HG03571 (cell line): ENCODE data around the gene ESPNL.
"Not testable (repeated sequence)": the region's sequence is repeated elsewhere in the genome, so short reads cannot be mapped to it uniquely, and the experiment has no call there.

ENCODE experiments used
- ATAC-seq: cut with Tn5 transposase; IDR thresholded peaks from one replicate; pipeline ENCODE4 v1.9.1; 2021; ENCODE audit not compliant: unreplicated experiment

Gene ESPNL

DNA sequence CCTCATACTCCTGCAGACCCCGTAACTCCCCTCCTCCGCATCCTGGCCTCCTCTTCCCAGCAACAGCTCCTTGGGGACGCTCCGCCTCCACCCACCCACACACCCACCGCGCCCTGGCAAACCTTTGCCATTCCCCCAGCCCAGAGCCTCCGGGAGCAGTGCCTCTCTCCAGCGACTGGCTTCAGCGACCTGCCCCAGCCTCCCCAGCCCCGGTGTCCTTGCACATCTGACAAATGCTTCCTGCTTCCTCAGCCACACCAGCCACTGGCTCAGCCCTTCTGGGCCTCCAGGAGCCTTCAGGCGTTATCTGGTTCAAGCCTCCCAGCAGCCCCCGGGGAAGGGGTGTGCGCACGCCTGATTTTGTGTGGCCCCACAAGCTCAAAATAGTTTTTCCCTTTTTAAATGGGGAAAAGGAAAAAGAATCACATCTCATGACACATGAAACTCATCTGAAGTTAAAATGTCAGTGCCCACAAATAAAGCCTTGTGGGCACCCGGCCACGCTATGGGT is 14.2 kb downstream of the ESPNL start:
- no peak for ATAC-seq

DNA sequence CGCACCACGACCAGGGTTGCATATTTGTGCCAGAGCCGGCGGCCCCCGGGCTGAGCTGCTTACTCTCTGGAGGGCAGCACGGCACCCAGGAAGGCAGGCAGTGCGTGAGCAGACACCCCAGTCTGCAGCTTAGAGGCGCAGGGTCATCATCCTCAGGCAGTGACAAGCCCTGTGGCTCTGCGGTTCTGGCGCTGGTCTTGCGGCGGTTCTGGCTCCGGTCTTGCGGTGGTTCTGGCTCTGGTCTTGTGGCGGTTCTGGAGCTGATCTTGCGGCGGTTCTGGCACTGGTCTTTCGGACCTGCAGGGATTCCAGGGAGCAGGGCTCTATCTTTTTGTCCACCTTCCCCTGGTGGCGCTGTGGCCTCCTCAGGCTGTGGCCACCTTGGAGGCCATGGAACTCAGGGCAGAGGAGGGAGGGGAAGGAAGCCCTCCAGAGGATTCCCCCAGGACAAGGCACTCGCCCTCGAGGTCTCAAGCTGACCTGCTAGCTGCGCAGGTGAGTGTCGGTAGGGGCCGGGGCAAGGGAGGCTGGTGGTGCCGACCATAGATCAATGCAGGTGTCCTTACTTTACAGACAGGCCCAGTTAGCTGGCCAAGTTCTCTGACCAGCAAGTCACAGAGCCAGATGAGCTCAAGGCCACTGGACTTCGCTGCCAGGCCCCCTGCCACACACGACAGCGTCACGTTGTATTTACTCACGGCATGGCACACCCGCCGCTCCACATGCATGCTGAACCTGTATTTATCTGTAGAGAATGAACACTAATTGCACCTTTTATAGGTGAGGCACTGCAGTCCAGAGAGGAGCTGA is 14.9 kb downstream of the ESPNL start:
- no peak for ATAC-seq

GRCh38 chr2:238115709-238116108 is 15.6 kb downstream of the ESPNL start:
- not testable (repeated sequence) for ATAC-seq

DNA sequence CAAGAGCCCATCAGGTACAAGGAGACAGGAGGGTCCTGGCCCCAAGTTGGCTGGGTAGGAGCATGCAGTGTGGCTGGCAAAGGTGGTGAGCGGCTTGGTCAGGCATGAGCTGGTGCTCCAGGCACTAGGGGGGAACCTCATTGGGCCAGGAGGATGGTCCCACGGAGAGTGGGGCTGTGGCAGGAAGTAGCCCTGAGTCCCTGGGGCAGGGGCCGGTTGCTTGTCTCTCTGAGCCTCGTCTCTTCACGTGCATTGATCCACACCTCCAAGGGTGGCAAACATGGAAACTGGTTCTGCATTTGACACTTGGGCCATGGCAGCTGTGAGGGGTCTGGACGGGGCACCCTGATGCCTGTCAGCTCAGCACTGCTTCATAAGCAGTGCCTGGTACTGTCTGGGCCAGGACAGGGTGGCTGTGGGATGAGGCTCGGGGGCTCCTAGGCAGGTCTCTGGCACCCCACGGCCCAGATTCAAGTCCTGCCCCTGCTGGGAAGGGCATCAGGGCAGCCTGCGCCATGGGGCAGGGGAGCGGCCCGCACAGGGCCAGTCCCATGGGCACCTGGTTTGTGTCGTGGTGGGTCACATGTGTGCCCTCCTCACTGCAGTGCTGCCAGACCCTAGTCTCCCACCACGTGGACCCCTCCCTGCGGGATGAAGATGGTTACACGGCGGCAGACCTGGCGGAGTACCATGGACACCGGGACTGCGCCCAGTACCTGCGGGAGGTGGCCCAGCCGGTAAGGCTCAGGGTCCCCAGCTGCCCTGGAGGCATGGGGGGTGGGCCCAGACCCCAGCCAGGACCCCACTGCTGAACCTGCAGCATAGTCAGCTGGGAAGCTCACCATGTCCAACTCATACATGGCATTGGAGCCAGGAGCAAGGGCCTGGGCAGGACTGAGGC is 16.4 kb downstream of the ESPNL start:
- ATAC-seq: no peak

GRCh38 chr2:238117199-238118154 is 17.3 kb downstream of the ESPNL start:
- no peak for ATAC-seq

DNA sequence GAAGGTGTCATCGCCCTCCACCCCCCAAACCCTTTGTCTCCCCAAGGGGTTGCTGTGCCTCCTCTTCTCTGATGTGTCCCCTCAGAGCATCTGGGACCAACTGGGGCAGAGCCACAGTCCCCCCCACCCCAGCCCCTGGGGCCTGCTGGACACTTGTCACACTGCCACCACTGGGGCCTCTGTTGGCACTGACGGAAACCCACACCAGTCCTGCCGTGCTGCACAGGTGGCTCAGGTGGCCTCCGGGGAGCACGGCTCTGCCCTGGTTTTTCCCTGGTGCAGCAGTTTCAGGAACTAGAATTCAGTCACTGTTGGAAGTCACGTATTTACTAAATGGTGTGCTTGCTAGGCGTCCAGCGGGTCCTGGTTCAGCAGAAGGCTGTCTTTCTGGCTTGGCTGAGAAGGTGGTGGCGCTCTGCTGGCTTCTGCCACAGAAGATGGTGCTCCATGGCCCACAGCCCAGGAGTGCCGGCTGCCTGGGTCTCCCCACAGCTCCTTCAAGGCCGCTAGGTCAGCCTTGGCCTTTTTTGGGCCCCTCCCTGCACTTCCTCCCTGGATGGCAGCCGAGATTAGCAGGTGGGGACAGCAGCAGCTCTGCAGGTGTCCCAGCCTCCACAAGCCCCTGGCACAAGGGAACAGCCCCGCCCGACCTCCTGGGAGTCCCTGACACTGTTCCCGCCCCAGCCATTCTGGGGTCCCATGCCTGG is 19.8 kb downstream of the ESPNL start:
- ATAC-seq: no peak

- no peak for ATAC-seq
Measured at GRCh38 chr2:238120463-238121298, 20.5 kb downstream of the ESPNL start.

DNA sequence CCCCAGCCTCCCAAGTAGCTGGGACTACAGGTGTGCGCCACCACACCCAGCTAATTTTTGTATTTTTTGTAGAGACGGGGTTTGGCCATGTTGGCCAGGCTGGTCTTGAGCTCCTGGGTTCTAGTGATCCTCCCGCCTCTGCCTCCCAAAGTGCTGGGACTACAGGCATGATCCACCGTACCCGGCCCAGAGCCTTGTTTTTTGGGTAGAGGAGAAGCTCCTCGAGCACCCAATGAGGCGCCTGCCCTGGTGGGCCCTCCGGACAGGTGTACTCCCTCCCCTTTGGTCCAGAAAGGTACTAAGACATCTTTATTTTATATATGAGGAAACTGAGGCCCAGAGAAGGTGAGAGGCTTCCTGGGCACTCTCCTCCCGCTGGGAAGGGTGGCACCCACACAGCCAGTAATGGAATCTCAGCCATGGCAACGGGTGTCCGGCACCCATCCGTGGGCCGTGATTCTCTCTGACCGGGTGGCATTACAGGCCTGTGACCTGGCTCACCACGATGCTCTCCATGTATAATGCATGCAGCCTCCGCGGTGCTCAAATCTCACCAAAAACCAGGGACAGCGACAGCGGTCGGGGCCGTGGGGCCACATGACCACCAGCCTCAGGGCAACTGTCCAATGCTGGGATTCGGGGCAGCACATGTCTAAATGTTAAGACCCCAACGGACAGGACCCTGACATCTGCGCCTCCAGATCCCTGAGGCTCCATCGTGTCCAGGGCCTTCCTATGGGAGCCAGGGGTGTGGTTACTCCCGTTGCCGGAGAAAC is 21.6 kb downstream of the ESPNL start:
- ATAC-seq: no peak

GRCh38 chr2:238122287-238123217 is 22.4 kb downstream of the ESPNL start:
- ATAC-seq: no peak

DNA sequence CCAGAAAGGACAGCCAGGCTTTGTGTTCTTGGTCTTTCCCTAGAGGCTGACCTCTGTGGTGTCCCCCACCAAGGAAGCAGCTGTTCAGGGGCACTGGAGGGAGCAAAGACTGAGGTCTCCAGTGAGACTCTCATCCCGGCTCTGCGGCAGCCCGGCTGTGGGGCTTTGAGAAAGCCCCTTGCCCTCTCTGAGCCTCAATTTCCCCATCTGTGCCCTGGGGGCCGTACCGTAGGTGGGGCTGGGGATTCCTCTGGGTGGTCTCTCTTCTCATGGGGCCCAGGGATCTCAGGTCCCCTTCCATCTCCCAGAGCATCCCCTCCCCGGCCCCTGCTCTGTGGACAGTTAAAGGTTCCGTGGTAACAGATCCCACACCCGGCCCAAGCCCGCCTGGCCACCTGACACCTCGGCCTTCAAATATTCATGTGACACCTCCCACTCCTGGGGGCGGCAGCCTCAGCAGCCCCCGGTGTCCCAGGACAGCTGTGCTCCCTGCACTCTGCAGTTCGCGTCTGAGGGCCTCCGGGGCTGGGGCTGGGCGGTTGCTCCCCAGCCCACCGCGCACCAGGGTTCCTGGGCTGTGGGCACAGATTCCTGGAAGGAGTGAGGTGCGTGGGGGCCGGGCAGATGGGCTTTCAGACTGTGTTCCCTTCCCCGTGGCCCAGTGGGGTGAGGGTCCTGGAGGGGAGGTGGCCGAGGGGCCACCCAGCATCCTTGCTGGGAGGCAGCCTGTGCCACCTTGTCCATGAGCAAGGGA is 23.3 kb downstream of the ESPNL start:
- no peak for ATAC-seq

GRCh38 chr2:238123991-238124470 is 23.9 kb downstream of the ESPNL start:
- ATAC-seq: no peak

DNA sequence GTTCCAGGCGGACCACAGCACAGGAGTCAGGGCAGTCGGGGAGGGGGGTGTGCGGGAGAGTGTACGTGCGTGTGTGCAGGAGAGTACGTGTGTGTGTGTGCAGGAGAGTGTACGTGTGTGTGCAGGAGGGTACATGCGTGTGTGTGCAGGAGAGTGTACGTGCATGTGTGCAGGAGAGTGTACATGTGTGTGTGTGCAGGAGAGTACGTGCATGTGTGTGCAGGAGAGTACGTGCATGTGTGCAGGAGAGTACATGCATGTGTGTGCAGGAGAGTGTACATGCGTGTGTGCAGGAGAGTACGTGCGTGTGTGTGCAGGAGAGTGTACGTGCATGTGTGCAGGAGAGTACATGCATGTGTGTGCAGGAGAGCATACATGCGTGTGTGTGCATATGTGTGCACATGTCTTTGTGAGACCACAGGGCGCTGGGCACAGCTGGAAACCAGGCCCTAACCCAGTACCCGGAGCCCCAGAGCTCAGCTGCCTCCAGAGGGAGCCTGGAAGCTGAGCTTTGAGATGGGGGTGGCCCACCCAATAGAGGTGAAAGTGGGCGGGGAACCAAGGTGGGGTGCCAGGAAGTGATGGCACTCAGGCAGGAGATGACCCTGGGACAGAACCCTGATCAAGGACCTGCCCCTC is 24.5 kb downstream of the ESPNL start:
- ATAC-seq: no peak

GRCh38 chr2:238125127-238125885 is 25.2 kb downstream of the ESPNL start:
- ATAC-seq: no peak

GRCh38 chr2:238126338-238126737 is 26.2 kb downstream of the ESPNL start:
- ATAC-seq: no peak

- ATAC-seq: no peak
Measured at GRCh38 chr2:238126775-238127164, 26.6 kb downstream of the ESPNL start.
